ENCODE measurements around the gene HUWE1.

DNA sequence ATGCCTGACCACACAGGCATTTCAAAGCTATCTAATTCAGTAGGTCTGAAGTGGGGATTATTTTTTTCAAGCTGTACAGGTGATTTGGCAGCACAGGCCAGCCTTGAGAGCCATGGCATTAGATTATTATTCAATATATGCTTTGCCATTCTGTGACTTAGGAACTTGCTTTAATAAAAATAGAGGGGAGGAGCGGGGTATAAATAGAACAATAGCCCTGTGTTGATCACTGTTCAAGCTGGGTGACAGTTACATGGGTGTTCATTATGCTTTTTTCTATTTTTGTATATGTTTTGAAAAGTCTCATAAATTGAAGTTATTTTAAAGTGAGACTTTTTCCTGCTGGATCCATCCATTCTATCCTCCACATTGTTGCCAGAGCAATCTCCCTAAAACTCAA is 20.3 kb downstream of the HUWE1 start:
- TF ChIP-seq POLR2AphosphoS5 (IDR thresholded peaks at IDR 0.05): no peak
- TF ChIP-seq, protein P1, sequence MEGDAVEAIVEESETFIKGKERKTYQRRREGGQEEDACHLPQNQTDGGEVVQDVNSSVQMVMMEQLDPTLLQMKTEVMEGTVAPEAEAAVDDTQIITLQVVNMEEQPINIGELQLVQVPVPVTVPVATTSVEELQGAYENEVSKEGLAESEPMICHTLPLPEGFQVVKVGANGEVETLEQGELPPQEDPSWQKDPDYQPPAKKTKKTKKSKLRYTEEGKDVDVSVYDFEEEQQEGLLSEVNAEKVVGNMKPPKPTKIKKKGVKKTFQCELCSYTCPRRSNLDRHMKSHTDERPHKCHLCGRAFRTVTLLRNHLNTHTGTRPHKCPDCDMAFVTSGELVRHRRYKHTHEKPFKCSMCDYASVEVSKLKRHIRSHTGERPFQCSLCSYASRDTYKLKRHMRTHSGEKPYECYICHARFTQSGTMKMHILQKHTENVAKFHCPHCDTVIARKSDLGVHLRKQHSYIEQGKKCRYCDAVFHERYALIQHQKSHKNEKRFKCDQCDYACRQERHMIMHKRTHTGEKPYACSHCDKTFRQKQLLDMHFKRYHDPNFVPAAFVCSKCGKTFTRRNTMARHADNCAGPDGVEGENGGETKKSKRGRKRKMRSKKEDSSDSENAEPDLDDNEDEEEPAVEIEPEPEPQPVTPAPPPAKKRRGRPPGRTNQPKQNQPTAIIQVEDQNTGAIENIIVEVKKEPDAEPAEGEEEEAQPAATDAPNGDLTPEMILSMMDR (IDR thresholded peaks at IDR 0.05): no peak
- no peak for TF ChIP-seq POLR2A (IDR thresholded peaks at IDR 0.05)
